HG02870 (cell line): Measurements from ENCODE around the gene RBSN.

Source experiments
- ATAC-seq: cut with Tn5 transposase; IDR thresholded peaks from one replicate; pipeline ENCODE4 v1.9.1; 2021; ENCODE audit warnings: mild to moderate bottlenecking, moderate library complexity; ENCODE audit not compliant: unreplicated experiment

The RBSN gene

DNA sequence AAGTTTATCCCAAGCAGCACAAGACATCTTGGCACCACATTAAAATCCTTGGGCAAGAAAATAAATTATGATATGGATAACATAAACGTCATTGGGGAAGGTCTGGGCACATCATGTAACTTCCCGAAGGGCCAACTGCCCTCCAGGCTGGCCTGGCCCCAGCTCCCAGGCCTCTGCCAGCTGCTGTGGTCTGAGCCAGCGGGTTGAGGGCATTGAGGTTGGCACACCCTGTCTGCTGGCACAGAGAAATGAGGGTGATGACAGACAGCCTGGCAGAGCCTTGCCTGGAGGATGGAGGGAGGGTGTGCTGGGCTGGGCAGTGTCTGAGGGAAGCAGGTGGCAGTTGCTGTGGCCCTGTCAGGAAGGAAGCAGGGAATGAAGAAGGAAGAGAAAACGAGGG lies 3.3 kb upstream of the RBSN start:
- ATAC-seq = no peak

DNA sequence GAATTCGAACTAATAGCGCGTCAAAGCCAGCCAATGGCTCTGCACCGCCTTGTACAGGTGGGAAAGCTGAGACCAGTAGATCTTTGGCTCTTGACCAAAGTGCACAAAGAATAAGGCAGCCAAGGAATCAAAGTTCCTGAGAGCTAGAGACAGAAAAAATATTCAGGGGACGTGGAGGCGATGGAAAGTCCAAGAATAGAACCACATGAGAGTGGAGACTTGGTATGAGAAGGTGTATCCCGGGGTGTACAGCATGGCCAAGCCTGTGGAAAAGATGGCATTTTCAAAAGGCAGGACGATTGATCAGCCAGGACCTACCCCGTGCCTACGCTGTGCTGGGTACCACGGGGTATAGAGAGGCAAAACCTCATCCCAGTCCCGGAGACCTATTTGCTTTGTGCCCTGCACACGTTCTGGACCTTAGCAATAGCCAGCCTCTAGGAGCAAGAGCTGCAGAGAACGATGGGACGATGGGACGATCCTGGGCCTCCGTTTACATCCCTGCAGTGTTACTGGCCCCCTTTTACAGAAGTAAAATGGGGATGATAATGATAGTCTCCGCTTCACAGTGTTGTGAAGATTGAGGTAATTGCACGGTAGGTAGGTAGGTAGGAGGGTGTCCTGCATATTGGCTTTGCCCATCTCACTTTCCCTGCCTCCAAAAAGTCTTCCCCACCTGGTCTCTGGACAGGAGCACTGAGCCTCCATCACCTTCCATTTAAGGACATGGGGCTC lies 583 bp upstream of the RBSN start:
- ATAC-seq = peak; percentile 13

DNA sequence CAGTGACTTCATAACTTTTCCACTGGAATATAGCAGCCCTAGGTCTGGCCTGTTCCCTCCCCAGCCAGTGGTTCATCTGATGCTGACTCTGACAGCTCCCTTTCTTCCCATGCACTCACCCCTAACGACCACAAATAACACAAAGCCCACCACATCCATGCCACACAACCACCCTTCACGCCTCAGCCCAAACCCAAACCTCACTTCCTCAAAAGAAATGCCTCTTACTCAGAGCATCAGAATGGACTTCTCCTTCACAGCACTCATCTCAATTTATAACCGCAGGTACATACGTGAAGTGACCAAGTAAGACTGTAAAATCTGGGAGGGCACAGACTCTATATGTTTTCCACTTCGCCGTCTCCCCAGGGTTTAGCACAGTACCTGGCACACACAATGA lies 1.1 kb downstream of the RBSN start:
- ATAC-seq = no peak

DNA sequence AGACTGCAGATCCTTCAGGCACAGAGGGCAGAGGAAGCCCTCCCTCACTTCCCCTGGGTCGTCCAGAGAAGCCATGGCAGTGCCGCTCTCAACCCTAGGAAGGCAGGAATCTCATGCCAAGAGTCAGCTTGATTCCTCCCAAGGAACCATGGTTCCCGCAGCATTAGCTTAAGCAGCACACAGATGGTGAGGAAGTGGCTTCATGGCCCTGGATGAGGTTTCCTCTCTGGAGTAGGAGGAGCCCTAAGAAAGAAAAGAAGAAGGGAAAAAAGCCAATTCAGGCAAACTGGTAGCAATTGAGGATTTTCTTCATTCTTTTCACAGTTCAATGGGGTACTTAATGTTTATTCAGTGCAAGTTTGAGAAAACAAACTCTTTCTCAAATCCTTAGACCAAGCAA lies 2.9 kb downstream of the RBSN start:
- no peak for ATAC-seq

DNA sequence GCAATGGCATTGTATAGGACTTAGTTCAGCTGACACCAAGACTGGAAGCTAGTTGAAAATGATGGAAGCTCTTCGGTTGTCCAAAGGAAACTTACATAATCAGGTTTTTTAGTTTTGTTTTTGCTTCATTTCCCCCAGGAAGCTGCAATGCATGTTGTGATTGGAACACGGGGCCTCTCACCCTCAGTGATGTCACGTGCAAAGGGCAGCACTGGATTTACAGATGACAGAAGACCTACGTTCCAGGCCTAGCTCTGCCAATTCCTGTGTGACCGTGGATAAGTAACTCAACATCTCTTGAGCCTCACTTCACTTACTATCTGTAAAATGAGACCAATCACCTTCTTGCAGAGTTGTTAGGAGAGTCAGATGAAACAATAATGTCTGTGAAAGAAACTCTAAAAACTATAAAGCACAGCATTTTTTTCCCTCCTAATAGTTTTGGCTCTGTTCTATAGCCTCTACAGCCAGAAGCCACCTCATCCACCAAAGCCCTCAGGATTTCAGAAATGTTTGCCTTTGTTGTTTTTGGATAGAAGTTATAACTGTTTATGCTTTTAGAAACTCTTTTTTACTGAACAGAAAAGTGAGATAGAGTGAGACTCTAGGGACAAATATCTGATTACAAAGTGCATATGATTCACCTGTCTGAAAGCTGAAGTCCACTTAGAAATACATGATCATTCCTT lies 4.6 kb downstream of the RBSN start:
- no peak for ATAC-seq

DNA sequence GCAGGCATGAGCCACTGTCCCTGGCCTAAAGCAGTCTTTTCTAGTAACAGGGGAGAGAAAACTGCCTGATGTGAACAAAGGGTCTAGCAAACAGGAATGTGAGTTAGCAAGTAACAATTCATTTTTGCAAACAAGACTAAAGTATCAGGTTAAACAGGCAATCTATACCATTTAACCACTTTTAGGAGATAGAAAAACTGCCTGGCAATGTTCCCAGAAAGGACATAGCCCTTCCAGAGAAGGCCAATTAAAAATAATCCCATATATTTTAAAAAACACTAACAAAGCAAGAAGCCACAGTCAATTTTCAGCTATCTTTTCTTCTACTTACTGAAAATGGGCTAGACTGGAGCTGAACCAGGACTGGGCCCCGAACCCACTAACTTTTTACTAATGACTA lies 6.3 kb downstream of the RBSN start:
- no peak for ATAC-seq

DNA sequence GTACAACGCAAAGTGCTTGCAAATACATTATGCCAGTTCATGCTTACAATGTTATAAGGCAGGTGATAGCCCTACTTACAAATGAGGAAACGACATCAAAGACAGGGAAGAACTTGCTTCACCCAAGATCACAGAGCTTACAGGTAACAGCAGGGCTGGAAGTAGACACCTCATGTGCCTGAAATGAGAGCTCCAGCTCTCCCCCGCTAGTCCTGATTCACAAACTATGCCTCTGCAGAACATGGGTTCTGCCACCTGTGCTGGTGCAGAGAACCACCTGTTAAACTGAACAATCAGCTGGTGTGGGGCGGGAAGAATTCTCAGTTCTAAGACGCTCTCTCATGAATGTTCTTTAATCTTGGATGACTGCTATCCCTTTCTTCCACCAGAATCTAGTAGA lies 7.4 kb downstream of the RBSN start:
- ATAC-seq = no peak

DNA sequence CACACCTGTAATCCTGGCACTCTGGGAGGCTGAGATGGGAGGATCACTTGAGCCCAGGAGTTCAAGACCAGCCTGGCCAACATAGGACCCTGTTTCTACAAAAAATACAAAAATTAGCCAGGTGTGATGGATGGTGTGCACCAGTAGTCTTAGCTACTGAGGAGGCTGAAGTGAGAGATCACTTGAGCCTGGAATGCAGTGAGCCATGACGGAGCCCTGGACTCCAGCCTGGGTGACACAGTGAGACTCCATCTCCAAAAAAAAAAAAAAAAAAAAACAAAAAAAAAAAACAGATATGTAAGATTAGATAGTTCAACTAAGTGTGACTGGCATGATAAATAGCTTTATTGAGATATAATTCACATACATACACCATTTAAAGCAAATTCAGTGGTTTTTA lies 9.7 kb downstream of the RBSN start:
- no peak for ATAC-seq

DNA sequence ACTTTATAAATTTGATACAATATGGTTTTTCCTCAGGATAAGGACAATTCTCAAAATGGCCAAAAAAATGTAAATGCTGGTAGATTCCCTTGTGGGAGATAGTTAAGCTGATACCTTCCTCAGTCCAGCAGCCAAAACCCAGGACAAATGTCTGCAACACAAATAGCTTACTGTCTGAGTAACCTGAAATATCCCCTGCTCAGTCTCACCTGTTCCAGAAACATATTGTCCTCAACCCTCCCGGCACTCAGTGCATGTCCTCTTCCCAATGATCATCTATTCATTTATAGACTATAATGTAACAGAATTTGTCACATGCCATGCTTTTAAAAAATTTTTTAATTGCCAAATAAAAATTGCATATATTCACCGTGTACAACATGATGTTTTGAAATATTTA lies 12.2 kb downstream of the RBSN start:
- ATAC-seq = no peak

DNA sequence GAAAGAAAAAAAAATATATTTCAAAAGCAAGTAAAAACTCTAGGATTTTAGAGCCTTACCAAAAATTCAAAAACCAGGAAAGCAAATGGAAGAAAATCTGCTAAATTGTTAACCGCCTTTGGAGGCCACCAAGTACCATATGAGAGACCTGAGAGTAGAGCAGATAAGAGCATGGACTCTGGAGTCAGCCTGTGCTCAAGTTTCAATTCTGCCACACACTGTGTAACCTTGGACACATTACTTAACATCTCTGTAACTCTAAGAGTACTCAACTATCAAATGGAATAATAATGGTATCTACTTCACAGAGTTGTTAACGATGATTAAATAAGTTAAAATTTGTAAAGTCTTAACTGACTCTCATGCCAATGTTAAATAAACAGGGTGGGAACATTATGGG lies 12.7 kb downstream of the RBSN start:
- no peak for ATAC-seq

DNA sequence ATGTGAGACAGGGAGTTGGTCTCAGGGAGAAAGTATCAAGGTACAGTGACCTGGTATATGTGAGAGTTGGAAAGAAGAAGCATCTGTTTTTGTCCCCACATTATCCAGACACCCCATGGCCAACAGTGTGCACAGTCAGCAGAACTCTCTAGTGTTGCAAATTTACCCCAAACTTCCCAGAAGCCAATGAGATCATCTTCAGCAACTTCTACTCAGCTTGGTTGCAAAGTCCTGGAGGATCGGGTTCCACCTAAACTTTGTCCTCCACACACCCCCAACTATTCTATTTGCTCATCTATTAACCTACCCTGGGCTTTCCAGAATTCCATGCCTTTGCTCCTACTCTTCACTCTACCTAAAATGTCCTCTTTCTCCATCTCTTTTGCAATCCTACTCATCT lies 15.7 kb downstream of the RBSN start:
- no peak for ATAC-seq

DNA sequence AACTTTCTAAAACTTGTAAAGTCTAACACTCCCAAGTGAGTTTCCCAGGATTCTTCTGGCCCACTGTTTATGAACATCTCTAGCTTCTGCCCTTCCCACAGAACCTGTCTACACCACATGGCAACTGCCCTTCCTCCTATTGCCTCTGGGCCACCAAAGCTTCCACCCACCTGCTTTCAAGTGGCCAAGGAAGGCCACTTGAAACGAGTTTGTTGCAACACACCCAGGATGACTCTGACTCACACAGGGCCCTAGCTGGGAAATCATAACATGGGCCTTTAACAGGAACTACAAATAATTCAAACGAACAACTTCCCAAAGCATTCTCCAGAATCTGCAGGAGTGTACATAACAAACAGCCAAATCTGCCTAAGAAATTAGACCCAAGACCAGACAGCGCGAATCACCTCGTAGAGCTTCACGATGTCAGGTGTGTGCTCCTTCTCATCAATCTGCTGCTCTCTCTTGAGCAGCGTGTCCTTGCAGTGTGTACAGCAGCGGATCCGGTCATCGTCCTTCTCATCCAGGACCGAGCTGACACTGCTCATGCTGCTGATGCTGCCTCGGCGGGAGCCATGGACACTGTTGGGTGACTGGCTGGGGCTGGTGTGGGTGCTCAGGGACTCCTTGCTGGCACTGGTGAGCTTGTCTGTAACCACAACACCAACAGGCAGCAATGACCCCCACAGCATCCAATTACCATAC lies 16.8 kb downstream of the RBSN start:
- ATAC-seq = no peak

DNA sequence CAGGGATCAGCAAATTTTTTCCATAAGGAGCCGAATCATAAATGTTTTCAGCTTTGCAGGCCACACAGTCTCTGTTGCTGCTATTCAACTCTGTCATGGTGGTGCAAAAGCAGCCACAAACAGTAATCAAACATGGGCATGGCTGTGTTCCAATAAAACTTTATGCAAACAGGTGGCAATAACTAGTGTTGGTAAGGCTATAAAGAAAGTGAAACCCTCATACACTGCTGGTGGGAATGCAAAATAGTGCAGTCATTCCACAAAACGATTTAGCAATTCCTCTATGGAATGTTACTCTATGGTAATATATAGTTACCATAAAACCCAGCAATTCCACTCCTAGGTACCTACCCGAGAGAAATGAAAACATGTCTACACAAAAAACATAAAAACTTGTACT lies 19.9 kb downstream of the RBSN start:
- ATAC-seq = no peak

DNA sequence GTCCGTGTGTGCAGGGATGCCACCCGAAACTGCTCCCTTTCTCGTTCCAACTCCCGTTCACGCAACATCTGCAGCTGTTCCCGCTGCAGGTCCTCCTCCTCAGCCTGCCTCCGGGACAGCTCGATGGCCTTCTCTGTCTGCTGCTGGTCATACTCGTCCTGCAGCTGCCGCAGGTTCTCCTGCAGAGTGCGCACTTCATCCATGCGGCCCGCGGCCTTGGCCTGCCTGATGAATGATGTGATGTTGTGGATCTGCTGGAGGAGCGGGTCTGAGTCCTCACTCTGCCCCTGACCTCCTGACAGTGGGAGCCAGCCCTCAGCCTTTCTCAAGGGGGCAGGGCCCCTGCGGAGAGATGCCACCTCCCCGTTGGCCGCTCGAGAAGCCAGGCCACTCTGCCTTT lies 24.4 kb downstream of the RBSN start:
- no peak for ATAC-seq

DNA sequence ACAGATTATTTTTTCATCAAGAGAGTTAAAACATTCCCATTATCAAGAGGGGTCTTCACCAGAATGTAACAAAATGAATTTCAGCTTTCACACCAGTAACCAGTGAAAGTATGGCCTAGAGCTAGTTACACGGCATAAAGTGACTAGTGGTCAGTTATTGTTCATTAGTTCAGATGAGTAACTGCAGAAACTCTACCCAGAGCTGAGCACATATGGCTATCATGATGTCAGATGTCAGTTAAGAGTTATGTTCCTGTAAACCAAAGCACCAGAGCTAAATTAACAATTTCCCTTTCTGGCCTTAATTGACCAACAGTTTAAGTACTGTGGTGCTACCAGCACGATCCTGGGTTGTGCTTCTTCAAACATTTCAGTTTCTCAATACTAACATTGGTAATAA lies 27.2 kb downstream of the RBSN start:
- ATAC-seq = no peak

DNA sequence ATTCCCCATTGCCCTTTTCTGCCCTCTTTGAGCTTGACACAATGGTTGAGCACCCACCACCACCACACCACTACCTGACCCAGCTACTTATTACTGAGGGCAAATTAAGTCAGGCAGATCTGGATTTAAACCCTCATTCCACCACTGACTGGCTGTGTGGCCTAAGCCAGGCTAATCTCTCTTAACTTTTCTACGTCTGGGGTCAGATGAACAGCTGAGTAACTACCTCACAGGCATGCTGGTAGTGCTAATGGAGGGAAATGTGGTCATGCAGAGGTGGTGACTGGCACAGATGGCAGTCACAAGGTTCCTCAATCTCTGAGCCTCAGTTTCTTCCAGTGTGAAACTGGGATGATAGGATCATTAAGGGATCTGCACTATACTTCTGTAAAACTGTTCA lies 29.5 kb downstream of the RBSN start:
- no peak for ATAC-seq

DNA sequence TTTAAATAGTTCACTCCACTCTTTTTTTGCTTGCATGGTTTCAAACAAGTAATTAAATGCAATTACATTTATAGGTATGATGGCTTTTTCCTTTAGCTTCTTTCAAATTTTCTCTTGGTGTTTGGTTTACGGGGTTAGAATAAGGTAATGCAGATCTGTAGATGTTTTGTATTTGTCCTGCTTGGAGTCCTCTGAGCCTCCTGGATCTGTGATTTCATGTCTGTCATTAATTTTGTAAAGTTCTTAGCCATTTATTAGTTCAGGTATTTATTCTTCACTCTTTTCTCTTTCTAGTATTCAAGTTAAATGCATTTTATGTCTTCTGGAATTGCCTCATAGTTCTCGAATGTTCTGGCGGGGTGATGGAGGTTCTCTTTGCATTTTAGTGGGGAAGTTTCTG lies 32.5 kb downstream of the RBSN start:
- ATAC-seq = no peak

DNA sequence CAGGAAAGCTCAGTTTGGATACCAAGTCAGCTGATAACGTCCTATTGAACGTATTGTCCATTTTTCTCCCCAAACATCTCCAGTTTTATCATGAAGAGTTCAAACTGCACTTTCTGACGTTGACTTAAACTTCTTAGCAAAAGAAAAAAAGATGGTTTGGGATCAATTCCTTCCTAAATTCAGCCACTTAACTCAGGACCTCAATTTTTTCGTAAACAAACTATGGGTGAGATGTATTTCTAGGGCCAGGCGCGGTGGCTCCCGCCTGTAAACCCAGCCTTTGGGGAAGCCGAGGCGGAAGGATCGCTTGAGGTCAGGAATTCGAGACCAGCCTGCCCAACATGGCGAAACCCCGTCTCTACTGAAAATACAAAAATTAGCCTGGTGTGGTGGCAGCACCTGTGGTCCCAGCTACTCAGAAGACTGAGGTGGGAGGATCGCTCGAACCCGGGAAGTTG lies 33.4 kb downstream of the RBSN start:
- no peak for ATAC-seq

DNA sequence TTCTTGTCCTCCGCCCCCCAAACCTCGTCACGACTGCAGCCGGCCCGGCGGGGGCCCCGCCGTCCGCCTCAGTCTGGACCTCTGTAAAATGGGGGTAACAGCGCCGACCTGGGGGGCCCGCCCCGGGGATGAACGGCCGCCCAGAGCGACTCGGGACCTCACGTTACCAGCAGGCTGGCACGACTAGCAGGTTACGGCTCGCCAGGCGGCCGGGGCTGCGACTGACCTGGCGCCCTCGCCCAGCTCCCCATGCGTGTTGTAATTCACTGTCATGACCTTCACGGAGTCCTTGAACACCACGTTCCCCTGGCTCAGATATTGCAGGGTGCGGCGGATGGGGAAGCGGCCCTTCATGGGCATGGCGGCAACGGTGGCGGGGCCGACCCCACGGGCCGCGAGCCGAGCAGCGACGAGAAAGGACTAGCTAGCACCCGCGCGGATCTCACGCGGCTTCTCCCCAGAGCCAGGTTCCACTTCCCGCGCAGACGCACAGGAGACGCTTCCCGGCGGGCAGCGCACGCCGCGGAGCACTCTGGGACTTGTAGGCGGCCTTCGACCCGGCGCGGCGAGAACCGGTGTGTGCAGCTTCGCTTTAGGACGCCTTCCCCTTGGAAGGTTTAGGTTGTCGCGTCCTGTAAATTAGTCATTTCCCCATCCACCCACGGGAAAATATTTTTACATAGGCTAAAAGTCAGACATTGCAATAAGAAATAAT lies 34.0 kb downstream of the RBSN start, which contains the start of gene MRPS25:
MRPS25 (minus strand) TSS at position 481 of the 715 bp plus-strand sequence; CDS start at position 360, 121 bp downstream.
- ATAC-seq = peak; percentile 92

DNA sequence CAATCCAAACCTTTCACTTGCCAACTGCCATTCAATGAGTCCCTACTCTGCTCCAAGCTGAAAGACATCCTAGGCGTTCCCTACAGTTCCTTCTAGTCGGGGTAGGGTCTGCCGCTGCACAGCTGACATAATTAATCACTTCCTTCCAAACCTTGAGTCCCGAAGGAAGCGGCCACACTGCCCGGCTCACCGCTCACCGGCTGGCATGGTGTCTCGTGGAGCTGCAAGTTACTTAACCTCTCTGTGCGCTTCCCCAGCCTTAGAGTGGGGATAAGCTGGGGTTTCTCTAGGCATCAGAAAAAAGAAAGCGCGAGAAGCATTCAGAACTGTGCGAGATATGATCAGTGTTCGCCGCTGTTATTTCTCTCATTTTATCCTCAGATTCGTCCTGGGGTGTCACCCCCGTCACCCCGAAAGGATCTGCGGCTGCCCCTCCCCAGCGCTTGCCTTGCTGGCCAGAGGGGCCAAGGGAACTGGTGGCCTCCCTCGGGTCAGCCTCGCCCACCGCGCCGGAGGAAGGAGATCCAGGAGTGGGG lies 34.6 kb downstream of the RBSN start:
- ATAC-seq = peak; percentile 12

DNA sequence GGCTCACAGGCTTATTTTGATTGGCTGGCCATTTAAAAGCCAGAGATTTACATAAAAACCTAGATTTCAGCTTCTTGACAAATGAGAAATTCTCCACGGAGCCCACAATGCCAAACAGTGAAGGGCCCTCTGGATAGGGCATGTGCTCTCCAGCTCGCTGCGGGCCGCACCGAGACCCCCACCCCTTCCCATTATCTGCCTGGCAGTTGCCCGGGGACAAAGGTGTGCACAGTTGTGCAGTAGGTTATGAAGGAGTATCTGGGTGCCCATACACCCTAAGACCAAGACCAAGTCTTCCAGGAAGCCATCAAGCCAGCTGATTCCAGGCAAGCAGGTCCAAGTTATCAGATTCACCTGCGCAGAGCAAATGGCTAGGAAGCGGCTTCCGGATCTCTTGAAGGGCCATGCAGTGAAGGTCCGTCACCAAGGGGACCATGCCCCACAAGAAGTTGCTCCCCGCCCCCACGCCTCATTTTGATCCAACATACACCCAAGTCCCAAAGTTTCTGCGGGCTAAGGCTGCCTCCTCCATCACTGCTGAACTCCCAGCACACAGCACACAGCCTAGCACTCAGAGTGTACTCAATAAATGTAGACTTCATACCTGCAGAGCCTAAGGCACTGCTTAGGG lies 35.2 kb downstream of the RBSN start:
- ATAC-seq = no peak
